Cardiac muscle cell (in vitro differentiated cells and primary cell): ENCODE results near the gene INPP5A. TPM values are rescaled to one million over a fixed set of nuclear protein-coding genes. Genes with fewer than 3 reads are reported as not detected.

Source experiments
- DNase-seq, 2 donors: peaks; one replicate each; pipeline versions ENCODE4 v3.0.0 to v3.0.0-alpha.2; 2010 to 2017; ENCODE audit warnings: low read depth in 1 of 2, low spot score in 1 of 2
- H3K27ac ChIP-seq: fragments of 200-600 bp; sonication (generic); 2 replicates; pipeline ENCODE4 v1.5.1; 2016
- H3K27me3 ChIP-seq: fragments of 200-600 bp; sonication (generic); 2 replicates; pipeline ENCODE4 v1.6.0; 2016; ENCODE audit warnings: control low read depth
- H3K36me3 ChIP-seq: fragments of 200-600 bp; sonication (generic); 2 replicates; pipeline ENCODE4 v1.5.1; 2016; ENCODE audit warnings: control low read depth
- H3K4me1 ChIP-seq: fragments of 200-600 bp; sonication (generic); 2 replicates; pipeline ENCODE4 v1.8.1; 2017; ENCODE audit warnings: low read depth, mild to moderate bottlenecking, mixed run types
- H3K4me3 ChIP-seq: fragments of 200-600 bp; sonication (generic); 2 replicates; pipeline ENCODE4 v1.5.1; 2016; ENCODE audit warnings: mild to moderate bottlenecking
- H3K9me3 ChIP-seq: fragments of 200-600 bp; sonication (generic); 2 replicates; pipeline ENCODE4 v1.5.1; 2017; ENCODE audit warnings: low read depth, mild to moderate bottlenecking, control low read depth
- polyA plus RNA-seq: library from polyadenylated mRNA; unstranded; fragments of >200 nt; fragmentation: Nextera tagmentation; extraction: Ambion mirVana; gene quantifications from 2 replicates; pipeline ENCODE4 v1.2.1, GENCODE V29; 2016
- total RNA-seq: library from RNA; depleted of rRNA; stranded (reverse); fragments of >200 nt; gene quantifications from 2 replicates; pipeline ENCODE4 v1.2.3, GENCODE V29; 2016
- TF ChIP-seq, protein P1 (sequence below): IDR thresholded peaks from 2 replicates; pipeline ENCODE4 v1.5.1; 2012; ENCODE audit warnings: low read depth, mild to moderate bottlenecking, low read length

INPP5A gene
- total and polyA plus RNA-seq, 2 experiments from 2014 or later, result 87.0 to 90.4 TPM

- H3K36me3 ChIP-seq, result no peaks in the 10 kb centered on the region
- H3K9me3 ChIP-seq, result no peaks in the 10 kb centered on the region
- H3K27me3 ChIP-seq, result peaks cover 20% of the 10 kb centered on the region
- DNase-seq, result no peak
- TF ChIP-seq, protein P1, sequence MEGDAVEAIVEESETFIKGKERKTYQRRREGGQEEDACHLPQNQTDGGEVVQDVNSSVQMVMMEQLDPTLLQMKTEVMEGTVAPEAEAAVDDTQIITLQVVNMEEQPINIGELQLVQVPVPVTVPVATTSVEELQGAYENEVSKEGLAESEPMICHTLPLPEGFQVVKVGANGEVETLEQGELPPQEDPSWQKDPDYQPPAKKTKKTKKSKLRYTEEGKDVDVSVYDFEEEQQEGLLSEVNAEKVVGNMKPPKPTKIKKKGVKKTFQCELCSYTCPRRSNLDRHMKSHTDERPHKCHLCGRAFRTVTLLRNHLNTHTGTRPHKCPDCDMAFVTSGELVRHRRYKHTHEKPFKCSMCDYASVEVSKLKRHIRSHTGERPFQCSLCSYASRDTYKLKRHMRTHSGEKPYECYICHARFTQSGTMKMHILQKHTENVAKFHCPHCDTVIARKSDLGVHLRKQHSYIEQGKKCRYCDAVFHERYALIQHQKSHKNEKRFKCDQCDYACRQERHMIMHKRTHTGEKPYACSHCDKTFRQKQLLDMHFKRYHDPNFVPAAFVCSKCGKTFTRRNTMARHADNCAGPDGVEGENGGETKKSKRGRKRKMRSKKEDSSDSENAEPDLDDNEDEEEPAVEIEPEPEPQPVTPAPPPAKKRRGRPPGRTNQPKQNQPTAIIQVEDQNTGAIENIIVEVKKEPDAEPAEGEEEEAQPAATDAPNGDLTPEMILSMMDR, result no peak
- no peaks in the 10 kb centered on the region for H3K4me1 ChIP-seq
- no peak overlapping the region for H3K27ac ChIP-seq
- no peak overlapping the region for H3K4me3 ChIP-seq
Observed at GRCh38 chr10:132826524-132827422, 289.2 kb downstream of the INPP5A start.

GRCh38 chr10:132827423-132827789, 289.8 kb downstream of the INPP5A start:
- Histone ChIP-seq H3K4me3 (no peak overlapping the region), H3K4me1 (no peaks in the 10 kb centered on the region), H3K9me3 (no peaks in the 10 kb centered on the region), H3K27ac (no peak overlapping the region), H3K36me3 (no peaks in the 10 kb centered on the region), H3K27me3 (peaks cover 20% of the 10 kb centered on the region)
- DNase-seq, result no peak
- TF ChIP-seq, protein P1, result no peak

- TF ChIP-seq, protein P1, result no peak
- no peak overlapping the region for H3K27ac ChIP-seq
- DNase-seq, result no peak
- H3K36me3 ChIP-seq, result no peaks in the 10 kb centered on the region
- H3K9me3 ChIP-seq, result no peaks in the 10 kb centered on the region
- peaks cover 20% of the 10 kb centered on the region for H3K27me3 ChIP-seq
- no peak overlapping the region for H3K4me3 ChIP-seq
- no peaks in the 10 kb centered on the region for H3K4me1 ChIP-seq
Observed at GRCh38 chr10:132827861-132828539, 290.4 kb downstream of the INPP5A start.

- H3K4me3 ChIP-seq, result no peak overlapping the region
- no peaks in the 10 kb centered on the region for H3K36me3 ChIP-seq
- H3K9me3 ChIP-seq, result no peaks in the 10 kb centered on the region
- no peaks in the 10 kb centered on the region for H3K4me1 ChIP-seq
- DNase-seq, result no peak
- peaks cover 20% of the 10 kb centered on the region for H3K27me3 ChIP-seq
- TF ChIP-seq, protein P1, result no peak
- H3K27ac ChIP-seq, result no peak overlapping the region
Observed at GRCh38 chr10:132828681-132829080, 291.1 kb downstream of the INPP5A start.

DNA sequence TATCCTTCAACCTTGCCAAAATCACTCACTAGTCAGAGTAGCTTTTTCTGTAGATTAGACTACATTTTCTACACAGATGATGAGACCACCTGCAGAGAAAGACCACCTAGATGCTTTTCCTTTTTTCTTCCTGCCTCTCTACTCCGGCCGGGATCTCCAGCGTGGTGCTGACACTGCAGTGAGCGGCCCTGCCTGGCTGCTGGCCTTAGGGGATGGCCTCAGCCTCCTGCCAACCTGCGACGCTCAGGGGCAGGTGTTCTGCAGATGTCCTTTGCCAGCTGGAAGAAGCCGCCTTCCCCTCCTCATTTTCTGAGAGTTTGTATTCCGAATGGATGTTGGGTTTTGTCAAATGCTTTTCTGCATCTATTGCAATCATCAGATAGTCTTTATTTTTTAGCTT, 291.8 kb downstream of the INPP5A start:
- TF ChIP-seq, protein P1, result no peak
- H3K4me3 ChIP-seq, result no peak overlapping the region
- H3K27me3 ChIP-seq, result peaks cover 20% of the 10 kb centered on the region
- no peak overlapping the region for H3K27ac ChIP-seq
- no peak for DNase-seq
- H3K4me1 ChIP-seq, result no peaks in the 10 kb centered on the region
- no peaks in the 10 kb centered on the region for H3K9me3 ChIP-seq
- no peaks in the 10 kb centered on the region for H3K36me3 ChIP-seq
